KMS-11 (cell line): ENCODE measurements around the gene DIAPH2.
A peak's percentile ranks its signal among the peaks of the same experiment; 100 is the strongest.

Experiments used
- H2AFZ ChIP-seq: fragments of 200-600 bp; sonication (generic); 2 replicates; pipeline ENCODE4 v1.6.1; 2016; ENCODE audit warnings: antibody characterized with exemption, mixed run types, low read depth
- H3K27ac ChIP-seq: fragments of 200-600 bp; sonication (generic); 2 replicates; pipeline ENCODE4 v1.6.1; 2016; ENCODE audit warnings: mild to moderate bottlenecking, mixed run types
- H3K27me3 ChIP-seq: fragments of 200-600 bp; sonication (generic); 2 replicates; pipeline ENCODE4 v1.6.1; 2017; ENCODE audit warnings: mild to moderate bottlenecking, low read depth, mixed run types, moderate library complexity; ENCODE audit not compliant: insufficient read depth
- H3K36me3 ChIP-seq: fragments of 200-600 bp; sonication (generic); 2 replicates; pipeline ENCODE4 v1.6.1; 2017; ENCODE audit warnings: mild to moderate bottlenecking, mixed run types; ENCODE audit not compliant: insufficient read depth
- H3K4me1 ChIP-seq: fragments of 200-600 bp; sonication (generic); 2 replicates; pipeline ENCODE4 v1.6.1; 2016; ENCODE audit warnings: mild to moderate bottlenecking, low read depth, mixed run types; ENCODE audit not compliant: poor library complexity, severe bottlenecking
- H3K4me2 ChIP-seq: fragments of 200-600 bp; sonication (generic); 2 replicates; pipeline ENCODE4 v1.7.0; 2016; ENCODE audit warnings: mild to moderate bottlenecking, mixed run types
- H3K4me3 ChIP-seq: fragments of 200-600 bp; sonication (generic); IDR thresholded peaks from 2 replicates; pipeline ENCODE4 v1.6.1; 2017; ENCODE audit warnings: low read depth, low read length, mixed read lengths; ENCODE audit not compliant: insufficient read depth
- H3K79me2 ChIP-seq: fragments of 200-600 bp; sonication (generic); 2 replicates; pipeline ENCODE4 v1.6.1; 2016; ENCODE audit warnings: low read depth, mixed run types; ENCODE audit not compliant: insufficient read depth
- H3K9ac ChIP-seq: fragments of 200-600 bp; sonication (generic); 2 replicates; pipeline ENCODE4 v1.6.1; 2016; ENCODE audit warnings: mild to moderate bottlenecking, mixed run types
- H4K20me1 ChIP-seq: fragments of 200-600 bp; sonication (generic); 2 replicates; pipeline ENCODE4 v1.6.1; 2016; ENCODE audit warnings: mild to moderate bottlenecking, mixed run types; ENCODE audit not compliant: insufficient read depth
- TF ChIP-seq, protein P1 (sequence below): fragments of 200-600 bp; sonication (generic); conservative IDR thresholded peaks from 2 replicates; pipeline ENCODE4 v1.6.1; 2017; ENCODE audit warnings: low read depth, mild to moderate bottlenecking, antibody characterized with exemption, low read length, moderate library complexity, mixed read lengths

DIAPH2 gene

DNA sequence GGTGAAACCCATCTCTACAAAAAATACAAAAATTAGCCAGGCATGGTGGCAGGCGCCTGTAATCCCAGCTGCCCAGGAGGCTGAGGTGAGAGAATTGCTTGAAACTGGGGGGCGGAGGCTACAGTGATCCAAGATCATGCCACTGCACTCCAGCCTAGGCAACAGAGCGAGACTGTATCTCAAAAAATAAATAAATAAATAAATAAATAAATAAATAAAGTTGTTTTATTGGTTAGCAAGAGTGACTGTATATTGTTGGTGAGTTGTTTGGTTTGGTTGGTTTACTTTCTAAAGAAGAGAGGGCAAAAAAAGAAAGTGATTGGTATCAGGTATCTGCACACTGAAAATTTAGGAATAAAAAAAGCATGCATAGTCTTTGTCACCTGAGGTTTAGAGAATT lies 700.0 kb downstream of the DIAPH2 start:
- no peak overlapping the region for H3K4me3 ChIP-seq
- no peaks in the 10 kb centered on the region for H3K36me3 ChIP-seq
- no peaks in the 10 kb centered on the region for H4K20me1 ChIP-seq
- no peak overlapping the region for H3K9ac ChIP-seq
- no peak overlapping the region for H3K27ac ChIP-seq
- H3K27me3 ChIP-seq: no peaks in the 10 kb centered on the region
- H3K79me2 ChIP-seq: no peaks in the 10 kb centered on the region
- no peak overlapping the region for H2AFZ ChIP-seq
- TF ChIP-seq, protein P1, sequence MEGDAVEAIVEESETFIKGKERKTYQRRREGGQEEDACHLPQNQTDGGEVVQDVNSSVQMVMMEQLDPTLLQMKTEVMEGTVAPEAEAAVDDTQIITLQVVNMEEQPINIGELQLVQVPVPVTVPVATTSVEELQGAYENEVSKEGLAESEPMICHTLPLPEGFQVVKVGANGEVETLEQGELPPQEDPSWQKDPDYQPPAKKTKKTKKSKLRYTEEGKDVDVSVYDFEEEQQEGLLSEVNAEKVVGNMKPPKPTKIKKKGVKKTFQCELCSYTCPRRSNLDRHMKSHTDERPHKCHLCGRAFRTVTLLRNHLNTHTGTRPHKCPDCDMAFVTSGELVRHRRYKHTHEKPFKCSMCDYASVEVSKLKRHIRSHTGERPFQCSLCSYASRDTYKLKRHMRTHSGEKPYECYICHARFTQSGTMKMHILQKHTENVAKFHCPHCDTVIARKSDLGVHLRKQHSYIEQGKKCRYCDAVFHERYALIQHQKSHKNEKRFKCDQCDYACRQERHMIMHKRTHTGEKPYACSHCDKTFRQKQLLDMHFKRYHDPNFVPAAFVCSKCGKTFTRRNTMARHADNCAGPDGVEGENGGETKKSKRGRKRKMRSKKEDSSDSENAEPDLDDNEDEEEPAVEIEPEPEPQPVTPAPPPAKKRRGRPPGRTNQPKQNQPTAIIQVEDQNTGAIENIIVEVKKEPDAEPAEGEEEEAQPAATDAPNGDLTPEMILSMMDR: no peak
- no peak overlapping the region for H3K4me2 ChIP-seq
- peaks cover 4% of the 10 kb centered on the region for H3K4me1 ChIP-seq

DNA sequence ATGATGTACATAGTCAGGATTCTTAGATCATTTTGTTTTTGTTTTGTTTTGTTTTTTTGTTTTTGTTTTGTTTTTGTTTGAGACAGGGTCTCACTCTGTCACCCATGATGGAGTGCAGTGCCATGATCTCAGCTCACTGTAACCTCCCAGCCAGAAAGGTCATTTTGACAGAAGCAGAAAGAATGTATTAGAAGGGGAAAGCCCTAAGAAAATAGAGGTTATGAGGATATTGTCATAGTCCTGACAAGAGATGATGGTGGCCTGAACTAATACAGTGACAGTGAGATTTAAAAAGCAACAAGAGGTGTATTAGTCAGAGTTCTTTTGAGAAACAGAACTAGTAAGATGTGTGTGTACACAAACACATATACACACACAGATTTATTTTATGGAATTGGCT lies 702.4 kb downstream of the DIAPH2 start:
- H4K20me1 ChIP-seq: no peaks in the 10 kb centered on the region
- H3K27ac ChIP-seq: no peak overlapping the region
- H2AFZ ChIP-seq: no peak overlapping the region
- H3K27me3 ChIP-seq: no peaks in the 10 kb centered on the region
- H3K79me2 ChIP-seq: no peaks in the 10 kb centered on the region
- no peak overlapping the region for H3K9ac ChIP-seq
- TF ChIP-seq, protein P1: no peak
- no peaks in the 10 kb centered on the region for H3K36me3 ChIP-seq
- H3K4me2 ChIP-seq: no peak overlapping the region
- H3K4me3 ChIP-seq: no peak overlapping the region
- peaks cover 7% of the 10 kb centered on the region for H3K4me1 ChIP-seq

DNA sequence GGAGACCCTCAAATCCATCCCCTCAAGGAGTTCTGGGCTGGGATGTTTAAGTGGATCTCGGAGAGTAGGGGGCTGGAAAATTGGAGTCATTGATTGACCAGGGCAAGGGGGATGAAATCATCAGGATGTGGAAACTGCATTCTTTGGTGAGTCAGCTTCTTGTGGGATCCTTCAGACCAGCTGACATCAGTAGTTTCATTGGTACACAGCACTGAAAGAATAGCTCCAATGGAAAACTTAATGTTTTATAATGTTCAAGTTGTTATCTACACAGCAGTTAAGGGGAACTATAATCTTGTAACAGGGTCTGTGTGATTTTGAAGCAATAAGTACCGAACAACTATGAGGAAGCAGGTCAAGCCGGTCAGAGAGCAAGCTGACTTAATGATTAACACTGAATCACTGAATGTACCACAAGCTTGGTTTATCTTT lies 705.1 kb downstream of the DIAPH2 start:
- Histone ChIP-seq H3K4me3 (no peak overlapping the region), H3K4me1 (peaks cover 7% of the 10 kb centered on the region), H3K27me3 (no peaks in the 10 kb centered on the region), H3K36me3 (no peaks in the 10 kb centered on the region), H3K4me2 (no peak overlapping the region), H4K20me1 (no peaks in the 10 kb centered on the region), H3K27ac (no peak overlapping the region), H2AFZ (no peak overlapping the region), H3K9ac (no peak overlapping the region), H3K79me2 (no peaks in the 10 kb centered on the region)
- TF ChIP-seq, protein P1: no peak

DNA sequence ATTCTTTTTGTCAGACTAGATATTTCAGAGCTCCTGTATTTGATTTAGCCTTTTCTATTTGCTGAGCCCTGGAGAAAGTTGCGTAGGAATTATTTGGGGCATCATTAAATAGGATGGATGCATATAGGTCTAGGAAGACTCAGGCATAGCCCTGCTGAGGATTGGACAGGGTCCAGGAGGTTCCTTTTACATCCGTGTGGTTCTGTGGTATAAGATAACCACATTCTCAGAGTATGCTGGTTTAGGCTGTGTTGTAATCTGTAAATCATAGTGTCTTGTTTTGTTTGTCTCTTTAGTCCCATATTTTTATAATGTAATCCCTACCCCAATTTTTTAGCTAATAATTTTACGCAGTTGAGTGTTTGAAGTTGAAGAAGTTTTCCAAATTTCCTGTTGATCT lies 712.7 kb downstream of the DIAPH2 start:
- Histone ChIP-seq H3K9ac (peak overlapping the region; percentile 50; the same call in 1 of the 2 replicates), H3K4me1 (peaks cover 69% of the 10 kb centered on the region), H4K20me1 (no peaks in the 10 kb centered on the region), H2AFZ (no peak overlapping the region), H3K36me3 (no peaks in the 10 kb centered on the region), H3K27ac (peak overlapping the region; percentile 94), H3K4me3 (no peak overlapping the region), H3K4me2 (peak overlapping the region; percentile 81), H3K27me3 (no peaks in the 10 kb centered on the region), H3K79me2 (no peaks in the 10 kb centered on the region)
- TF ChIP-seq, protein P1: no peak
